ENCODE results near the gene ISL2.

GRCh38 chr15:76378691-76379090 is 42.1 kb downstream of the ISL2 start:
- TF ChIP-seq, protein P1, sequence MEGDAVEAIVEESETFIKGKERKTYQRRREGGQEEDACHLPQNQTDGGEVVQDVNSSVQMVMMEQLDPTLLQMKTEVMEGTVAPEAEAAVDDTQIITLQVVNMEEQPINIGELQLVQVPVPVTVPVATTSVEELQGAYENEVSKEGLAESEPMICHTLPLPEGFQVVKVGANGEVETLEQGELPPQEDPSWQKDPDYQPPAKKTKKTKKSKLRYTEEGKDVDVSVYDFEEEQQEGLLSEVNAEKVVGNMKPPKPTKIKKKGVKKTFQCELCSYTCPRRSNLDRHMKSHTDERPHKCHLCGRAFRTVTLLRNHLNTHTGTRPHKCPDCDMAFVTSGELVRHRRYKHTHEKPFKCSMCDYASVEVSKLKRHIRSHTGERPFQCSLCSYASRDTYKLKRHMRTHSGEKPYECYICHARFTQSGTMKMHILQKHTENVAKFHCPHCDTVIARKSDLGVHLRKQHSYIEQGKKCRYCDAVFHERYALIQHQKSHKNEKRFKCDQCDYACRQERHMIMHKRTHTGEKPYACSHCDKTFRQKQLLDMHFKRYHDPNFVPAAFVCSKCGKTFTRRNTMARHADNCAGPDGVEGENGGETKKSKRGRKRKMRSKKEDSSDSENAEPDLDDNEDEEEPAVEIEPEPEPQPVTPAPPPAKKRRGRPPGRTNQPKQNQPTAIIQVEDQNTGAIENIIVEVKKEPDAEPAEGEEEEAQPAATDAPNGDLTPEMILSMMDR (IDR thresholded peaks at IDR 0.05; ENCODE audit: low read depth, low read length), result no peak
- TF ChIP-seq EZH2phosphoT487 (IDR thresholded peaks at IDR 0.05; ENCODE audit: low read depth), result no peak

Measured in OCI-LY3 (cell line).